C1 segment of cervical spinal cord (tissue), 14 donors: ENCODE data around the gene GPD1L.
"Not testable (repeated sequence)": the region's sequence is repeated elsewhere in the genome, so short reads cannot be mapped to it uniquely, and the experiment has no call there.

ENCODE experiments used
- DNase-seq, 14 donors: peaks; one replicate each; lab custom pipeline; 2025; lab: John Stamatoyannopoulos, UW

The GPD1L gene

GRCh38 chr3:32180141-32180784 lies 73.8 kb downstream of the GPD1L start:
- DNase-seq, result no peak

- no peak for DNase-seq
These were observed 74.9 kb downstream of the GPD1L start for GRCh38 chr3:32181365-32181764.

- DNase-seq, result no peak
These were observed 75.4 kb downstream of the GPD1L start for GRCh38 chr3:32181796-32182195.

GRCh38 chr3:32184187-32184730 lies 77.8 kb downstream of the GPD1L start:
- DNase-seq, result no peak

GRCh38 chr3:32186097-32186496 lies 79.7 kb downstream of the GPD1L start:
- DNase-seq, result no peak

- DNase-seq, result no peak
These were observed 80.5 kb downstream of the GPD1L start for GRCh38 chr3:32186876-32187275.

GRCh38 chr3:32189693-32190092 lies 83.3 kb downstream of the GPD1L start:
- DNase-seq, result no peak

- not testable (repeated sequence) for DNase-seq
These were observed 84.1 kb downstream of the GPD1L start for GRCh38 chr3:32190556-32190955.

- no peak for DNase-seq
These were observed 86.7 kb downstream of the GPD1L start for GRCh38 chr3:32193101-32193500.

- DNase-seq, result no peak
These were observed 88.2 kb downstream of the GPD1L start for GRCh38 chr3:32194653-32195052.

GRCh38 chr3:32195995-32196540 lies 89.6 kb downstream of the GPD1L start:
- DNase-seq, result no peak

- DNase-seq, result no peak
These were observed 91.6 kb downstream of the GPD1L start for GRCh38 chr3:32197991-32198390.

- DNase-seq, result no peak
These were observed 92.3 kb downstream of the GPD1L start for GRCh38 chr3:32198714-32199113.

GRCh38 chr3:32200490-32200889 lies 94.1 kb downstream of the GPD1L start:
- DNase-seq, result no peak

- DNase-seq, result no peak
These were observed 94.8 kb downstream of the GPD1L start for GRCh38 chr3:32200992-32201758.

- no peak for DNase-seq
These were observed 96.1 kb downstream of the GPD1L start for GRCh38 chr3:32202496-32202895.

- DNase-seq, result no peak
These were observed 97.4 kb downstream of the GPD1L start for GRCh38 chr3:32203854-32204253.

- no peak for DNase-seq
These were observed 102.0 kb downstream of the GPD1L start for GRCh38 chr3:32208447-32208846.

GRCh38 chr3:32215185-32215584 lies 108.8 kb downstream of the GPD1L start:
- DNase-seq, result no peak

GRCh38 chr3:32216172-32216783 lies 109.9 kb downstream of the GPD1L start:
- no peak for DNase-seq

GRCh38 chr3:32217339-32217738 lies 110.9 kb downstream of the GPD1L start:
- no peak for DNase-seq
